OCI-LY3 (cell line): Measurements from ENCODE around the gene CDK11A.

Source experiments
- CTCF ChIP-seq: fragments of 200-600, 300-600 bp; sonication (generic); IDR thresholded peaks from 2 replicates; pipeline ENCODE4 v1.5.1; 2014; ENCODE audit warnings: antibody characterized with exemption, low read length, low read depth
- EZH2phosphoT487 ChIP-seq: fragments of 200-600 bp; shearing (Covaris generic); IDR thresholded peaks from 2 replicates; pipeline ENCODE4 v1.6.1; 2018; ENCODE audit warnings: antibody characterized with exemption, mixed run types, low read depth

- TF ChIP-seq CTCF: no peak
- TF ChIP-seq EZH2phosphoT487: no peak
These were observed 29.4 kb upstream of the CDK11A start for GRCh38 chr1:1753607-1754005.
